Superior temporal gyrus (tissue), 1 donor: Measurements from ENCODE around the gene SPHK2.
"Not testable (repeated sequence)": the region's sequence is repeated elsewhere in the genome, so short reads cannot be mapped to it uniquely, and the experiment has no call there.

Experiments
- DNase-seq: peaks from one replicate; pipeline ENCODE4 v3.0.0-alpha.2; 2016; ENCODE audit errors: extremely low spot score

SPHK2 gene, protein sequence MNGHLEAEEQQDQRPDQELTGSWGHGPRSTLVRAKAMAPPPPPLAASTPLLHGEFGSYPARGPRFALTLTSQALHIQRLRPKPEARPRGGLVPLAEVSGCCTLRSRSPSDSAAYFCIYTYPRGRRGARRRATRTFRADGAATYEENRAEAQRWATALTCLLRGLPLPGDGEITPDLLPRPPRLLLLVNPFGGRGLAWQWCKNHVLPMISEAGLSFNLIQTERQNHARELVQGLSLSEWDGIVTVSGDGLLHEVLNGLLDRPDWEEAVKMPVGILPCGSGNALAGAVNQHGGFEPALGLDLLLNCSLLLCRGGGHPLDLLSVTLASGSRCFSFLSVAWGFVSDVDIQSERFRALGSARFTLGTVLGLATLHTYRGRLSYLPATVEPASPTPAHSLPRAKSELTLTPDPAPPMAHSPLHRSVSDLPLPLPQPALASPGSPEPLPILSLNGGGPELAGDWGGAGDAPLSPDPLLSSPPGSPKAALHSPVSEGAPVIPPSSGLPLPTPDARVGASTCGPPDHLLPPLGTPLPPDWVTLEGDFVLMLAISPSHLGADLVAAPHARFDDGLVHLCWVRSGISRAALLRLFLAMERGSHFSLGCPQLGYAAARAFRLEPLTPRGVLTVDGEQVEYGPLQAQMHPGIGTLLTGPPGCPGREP

DNA sequence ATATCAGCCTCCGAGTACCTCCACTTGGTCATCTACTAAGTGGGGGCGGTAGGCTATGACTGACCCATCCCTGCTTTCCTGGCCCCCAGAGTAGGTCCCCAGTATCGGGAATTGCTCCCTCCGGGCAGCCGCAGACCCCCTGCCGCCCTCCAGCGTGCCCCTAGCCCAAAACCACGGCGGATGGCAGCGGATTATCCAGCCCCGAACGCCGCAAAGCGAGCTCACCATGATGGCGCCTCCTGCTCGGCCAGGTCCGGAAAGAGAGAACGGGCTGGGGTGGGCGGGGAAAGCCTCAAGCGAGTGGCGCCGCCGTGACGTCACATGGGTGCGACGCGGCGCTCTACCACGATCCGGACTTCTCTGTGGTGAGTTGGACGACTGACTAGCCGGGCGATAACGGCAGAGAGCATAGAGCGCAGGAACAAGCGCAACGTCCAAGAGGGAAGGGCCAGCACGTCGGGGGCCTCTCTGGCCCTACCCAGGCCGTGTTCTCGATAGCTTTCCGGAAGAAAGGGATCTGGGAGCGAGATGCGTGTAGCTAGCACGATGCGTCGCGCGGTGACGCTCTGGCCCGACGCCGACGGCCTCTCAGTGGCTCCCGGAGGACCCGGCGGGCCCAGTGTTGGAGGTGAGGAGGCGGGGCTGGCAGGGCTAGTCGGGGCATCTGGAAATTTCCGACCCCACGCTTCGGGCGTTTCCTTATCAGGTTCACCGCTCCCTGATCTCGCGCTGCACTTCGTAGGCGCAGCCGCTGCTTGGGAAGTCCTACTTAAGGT lies at the start of gene SPHK2, which contains the start of gene RPL18:
SPHK2 (plus strand) TSS at position 591 of the 776 bp plus-strand sequence. CDS start 1,009 bp downstream, outside the sequence.
RPL18 (minus strand) TSS at position 263 of the 776 bp plus-strand sequence; CDS start at position 228, 35 bp downstream.
- DNase-seq = peak; percentile 99

DNA sequence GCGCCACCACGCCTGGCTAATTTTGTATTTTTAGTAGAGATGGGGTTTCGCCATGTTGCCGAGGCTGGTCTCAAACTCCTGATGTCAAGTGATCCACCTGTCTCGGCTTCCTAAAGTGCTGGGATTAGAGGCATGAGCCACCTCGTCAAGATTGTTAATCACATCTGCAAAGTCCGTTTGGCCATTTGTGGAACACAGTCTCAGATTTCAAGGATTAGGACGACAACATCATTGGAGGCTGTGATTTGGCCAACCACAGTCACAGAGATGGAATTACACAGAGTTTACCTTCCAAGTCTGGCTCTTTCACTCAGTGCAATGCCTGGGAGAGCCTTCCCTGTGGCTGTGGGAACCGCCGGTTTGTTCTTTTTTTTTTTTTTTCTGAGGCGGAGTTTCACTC lies 49.5 kb upstream of the SPHK2 start:
- DNase-seq = no peak

DNA sequence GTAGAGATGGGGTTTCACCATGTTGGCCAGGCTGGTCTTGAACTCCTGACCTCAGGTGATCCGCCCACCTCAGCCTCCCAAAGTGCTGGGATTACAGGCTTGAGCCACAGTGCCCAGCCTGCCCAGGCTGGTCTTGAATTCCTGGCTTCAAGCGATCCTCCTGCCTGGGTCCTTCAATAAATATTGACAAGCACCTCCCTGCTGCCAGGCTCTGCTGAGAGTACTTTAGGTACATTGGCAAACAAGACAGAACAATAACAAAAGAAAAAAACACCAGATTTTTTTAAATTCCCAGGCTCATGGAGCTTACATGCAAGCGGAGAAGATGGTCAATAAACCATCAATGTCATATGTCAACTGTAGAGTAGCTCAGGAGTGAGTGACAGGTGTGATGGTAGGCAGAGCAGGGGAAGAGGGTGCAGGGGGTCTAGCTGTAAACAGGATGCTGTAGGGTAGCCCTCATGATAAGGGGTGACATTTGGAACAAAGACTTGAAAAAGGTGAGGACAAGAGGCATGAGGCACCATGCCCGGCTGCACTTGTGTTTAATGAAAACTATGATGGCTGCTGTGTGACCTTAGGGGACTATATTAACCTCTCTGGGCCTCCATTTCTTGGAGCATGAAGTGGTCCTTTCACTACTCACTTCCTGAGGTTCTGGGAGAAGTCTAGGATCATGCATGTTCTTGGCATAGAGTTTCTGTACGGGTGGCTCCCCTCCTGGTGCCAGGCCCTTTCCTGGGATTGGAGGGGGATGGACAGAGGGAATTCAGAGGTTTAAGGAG lies 47.7 kb upstream of the SPHK2 start:
- DNase-seq = no peak

DNA sequence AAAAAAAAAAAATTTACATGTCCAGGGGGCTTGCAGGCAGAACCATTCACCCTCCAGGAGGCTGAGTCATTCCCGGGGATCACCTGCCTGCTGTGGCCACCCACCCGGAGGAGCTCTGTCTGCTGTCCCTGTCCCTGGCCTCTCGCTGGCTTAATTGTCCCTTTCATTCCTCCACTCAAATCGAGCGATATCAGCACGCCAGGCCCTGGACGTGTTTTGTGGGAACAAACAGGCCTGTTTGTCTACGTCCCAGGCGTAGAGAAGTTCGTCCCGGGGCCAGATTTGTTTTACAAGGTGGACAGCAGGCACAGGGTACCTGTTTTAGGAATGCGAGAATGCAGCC lies 46.2 kb upstream of the SPHK2 start:
- no peak for DNase-seq

DNA sequence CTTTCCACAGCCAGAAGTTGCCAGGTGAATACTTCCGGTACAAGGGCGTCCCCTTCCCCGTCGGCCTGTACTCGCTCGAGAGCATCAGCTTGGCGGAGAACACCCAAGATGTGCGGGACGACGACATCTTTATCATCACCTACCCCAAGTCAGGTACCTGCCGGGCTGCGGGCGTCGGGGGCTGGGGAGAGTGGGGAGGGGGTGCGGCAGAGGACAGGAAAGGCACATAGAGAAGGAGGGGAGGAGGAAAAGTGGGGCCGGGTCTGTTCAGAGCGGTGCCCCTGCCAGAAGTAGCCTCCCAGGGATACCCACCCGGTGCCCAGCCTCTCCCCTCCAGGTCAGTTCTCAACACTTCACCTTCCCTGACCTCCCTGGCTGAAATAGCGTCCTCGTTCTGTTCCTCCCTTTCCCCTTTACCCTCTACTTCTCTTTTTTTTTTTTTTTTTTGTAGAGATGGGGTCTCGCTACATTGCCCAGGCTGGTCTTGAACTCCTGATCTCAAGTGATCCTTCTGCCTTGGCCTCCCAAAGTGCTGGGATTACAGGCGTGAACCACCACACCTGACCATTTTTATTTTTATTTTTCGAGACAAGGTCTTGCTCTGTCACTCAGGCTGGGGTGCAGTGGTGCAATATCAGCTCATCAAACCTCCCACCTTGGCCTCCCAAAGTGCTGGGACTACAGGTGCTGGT lies 43.2 kb upstream of the SPHK2 start:
- no peak for DNase-seq

DNA sequence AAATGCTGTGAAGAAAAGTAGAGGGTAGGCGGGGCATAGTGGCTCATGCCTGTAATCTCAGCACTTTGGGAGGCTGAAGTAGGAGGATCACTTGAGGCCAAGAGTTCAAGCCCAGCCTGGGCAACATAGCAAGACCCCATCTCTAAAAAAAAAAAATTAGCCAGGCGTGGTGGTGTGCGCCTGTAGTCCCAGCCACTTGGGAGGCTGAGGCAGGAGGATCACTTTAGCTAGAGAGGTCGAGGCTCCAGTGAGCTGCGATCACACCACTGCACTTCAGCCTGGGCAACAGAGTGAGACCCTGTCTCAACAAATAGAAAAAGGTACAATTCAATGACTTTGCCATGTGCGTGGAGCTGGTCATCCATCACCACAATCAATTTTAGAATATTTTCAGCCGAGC lies 41.4 kb upstream of the SPHK2 start:
- DNase-seq = not testable (repeated sequence)

DNA sequence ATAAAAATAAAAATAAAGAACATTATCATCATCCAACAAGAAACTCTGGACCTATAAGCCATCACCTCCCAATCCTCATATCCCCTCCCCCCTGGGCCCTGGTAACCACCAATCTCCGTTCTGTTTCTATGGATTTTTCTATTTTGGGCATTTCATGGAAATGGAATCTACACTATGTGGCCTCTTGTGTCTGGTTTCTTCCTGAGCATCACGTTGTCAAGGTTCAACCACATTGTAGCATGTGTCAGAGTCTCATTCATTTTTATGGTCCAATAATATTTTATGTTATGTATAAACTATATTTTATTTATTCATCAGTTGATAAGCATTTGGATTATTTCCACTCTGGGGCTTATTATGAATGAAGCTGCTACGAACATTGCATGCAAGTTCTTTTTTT lies 40.4 kb upstream of the SPHK2 start:
- DNase-seq = no peak

DNA sequence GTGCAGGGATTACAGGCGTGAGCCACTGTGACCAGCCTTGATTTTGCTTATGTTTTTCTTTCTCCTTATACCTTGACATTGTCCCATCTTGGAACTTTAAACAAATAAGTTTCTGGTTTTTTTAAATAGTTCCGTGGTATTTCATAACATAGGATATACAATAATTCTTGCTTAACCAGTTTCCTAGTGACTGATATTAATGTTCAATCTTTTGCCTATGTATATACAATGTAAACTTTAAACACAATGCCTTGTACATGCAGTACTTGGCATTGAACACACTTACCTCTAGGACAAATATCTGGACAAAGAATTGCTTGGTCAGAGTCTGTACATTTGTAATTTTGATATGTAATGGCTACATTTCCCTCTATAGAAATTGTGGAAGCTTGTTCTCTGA lies 37.1 kb upstream of the SPHK2 start:
- DNase-seq = no peak

DNA sequence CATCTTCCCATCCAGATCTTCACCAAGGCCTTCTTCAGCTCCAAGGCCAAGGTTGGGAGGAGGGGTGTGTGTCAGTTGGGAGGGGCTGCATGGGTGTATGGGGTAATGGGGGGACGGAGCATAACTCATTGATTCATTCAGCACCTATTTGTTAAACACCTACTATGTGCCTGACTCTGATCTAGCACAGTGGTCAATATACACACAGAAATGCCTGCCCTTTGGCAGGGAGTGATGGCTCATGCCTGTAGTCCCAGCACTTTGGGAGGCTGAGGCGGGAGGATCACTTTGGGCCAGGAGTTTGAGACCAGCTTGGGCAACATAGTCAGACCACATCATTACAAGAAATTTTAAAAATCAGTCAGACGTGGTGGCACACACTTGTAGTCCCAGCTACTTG lies 31.9 kb upstream of the SPHK2 start:
- DNase-seq = no peak

DNA sequence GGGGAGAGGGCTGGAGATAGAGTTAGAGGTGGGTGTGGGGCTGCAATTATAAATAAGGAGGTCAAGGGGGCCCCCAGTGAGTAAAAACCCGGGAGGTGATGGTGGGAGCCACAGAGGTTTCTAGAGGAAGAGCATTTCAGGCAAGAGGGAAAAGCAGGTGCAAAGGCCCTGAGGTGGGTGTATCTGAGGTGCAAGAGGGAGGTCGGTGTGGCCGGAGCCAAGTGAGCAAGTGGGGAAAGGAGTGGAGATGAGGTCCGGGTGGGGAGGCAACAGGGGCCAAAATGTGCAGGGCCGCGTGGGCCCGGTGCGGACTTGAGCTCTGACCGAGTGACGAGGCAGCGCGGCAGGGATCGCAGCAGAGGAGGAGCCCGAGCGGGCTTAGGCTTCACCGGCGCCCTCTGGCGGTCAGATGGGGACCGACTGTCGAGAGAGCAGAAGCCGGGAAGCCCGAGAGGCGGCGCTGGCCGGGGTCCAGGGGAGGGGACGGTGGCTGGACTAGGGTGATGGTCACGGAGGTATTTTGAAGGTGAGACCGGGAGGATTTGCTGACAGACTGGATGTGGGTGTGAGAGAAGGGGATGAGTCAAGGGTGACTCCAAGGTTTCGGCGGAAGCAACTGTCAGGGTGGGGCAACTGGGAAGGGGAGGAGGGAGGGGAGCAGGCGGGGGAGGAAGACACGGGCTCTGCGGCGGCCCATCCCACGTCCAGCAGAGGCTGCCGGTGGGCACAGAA lies 30.5 kb upstream of the SPHK2 start:
- peak; percentile 88 for DNase-seq

DNA sequence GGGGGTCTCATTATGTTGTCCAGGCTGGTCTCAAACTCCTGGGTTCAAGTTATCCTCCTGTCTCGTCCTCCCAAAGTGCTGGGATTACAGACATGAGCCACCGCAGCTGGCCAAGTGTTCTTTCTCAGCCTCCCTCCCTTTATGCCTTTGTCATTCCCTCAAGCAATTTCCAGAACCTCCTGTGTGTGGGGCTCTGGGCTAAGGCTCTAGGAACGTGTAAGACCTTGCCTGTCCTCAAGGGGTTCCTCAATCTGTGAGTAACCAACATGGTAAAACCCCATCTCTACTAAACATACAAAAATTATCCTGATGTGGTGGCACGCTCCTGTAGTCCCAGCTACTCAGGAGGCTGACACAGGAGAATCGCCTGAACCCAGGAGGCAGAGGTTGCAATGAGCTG lies 28.3 kb upstream of the SPHK2 start:
- DNase-seq = no peak

DNA sequence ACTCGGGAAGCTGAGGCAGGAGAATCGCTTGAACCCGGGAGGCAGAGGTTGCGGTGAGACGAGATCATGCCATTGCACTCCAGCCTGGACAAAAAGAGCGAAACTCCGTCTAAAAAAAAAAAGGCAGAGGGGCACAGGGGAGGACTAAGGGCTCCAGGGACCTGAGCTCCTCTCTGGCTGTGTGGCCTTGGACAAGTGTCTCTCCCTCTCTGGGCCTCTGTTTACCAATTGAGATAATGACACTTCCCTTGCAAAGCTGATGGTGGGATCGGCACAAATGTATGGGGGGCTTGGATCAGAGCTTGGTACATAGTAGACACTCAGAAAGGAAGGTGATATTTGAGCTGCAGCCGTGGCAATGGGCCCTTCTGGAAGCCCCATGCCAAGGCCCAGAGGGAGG lies 24.1 kb upstream of the SPHK2 start:
- DNase-seq = no peak

DNA sequence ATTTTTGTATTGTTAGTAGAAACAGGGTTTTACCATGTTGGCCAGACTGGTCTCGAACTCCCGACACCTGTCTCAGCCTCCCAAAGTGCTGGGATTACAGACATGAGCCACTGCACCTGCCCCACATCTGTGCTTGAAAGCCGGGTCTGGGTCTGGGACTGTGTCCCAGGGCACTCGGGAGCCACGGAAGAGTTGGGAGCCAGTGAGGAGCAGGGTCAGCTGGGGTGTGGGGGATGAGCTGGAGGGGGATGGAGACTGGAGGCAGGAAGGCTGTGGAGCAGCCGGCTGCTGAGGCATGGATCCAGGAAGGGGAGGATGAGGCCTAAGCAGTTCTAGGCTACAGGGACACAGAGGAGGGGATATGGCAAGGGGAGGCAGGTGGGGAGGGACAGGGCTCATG lies 23.5 kb upstream of the SPHK2 start:
- no peak for DNase-seq

DNA sequence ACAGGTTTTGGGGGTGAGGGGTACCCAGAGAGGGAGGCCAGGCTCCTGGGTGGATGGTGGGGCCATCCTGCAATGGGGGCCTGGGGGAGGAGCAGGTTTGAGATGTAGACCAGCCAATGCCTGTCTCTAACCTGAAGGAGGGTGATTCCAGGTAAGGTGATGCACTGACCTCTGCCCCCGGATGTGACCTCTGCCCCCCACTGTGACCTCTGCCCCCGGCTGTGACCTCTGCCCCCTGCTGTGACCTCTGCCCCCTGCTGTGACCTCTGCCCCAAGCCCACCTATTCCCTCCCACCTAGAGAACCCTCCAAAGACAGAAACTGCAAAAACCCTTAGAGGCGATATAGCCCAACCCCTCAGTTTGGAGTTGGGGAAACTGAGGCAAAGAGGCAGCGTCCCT lies 23.1 kb upstream of the SPHK2 start:
- no peak for DNase-seq

DNA sequence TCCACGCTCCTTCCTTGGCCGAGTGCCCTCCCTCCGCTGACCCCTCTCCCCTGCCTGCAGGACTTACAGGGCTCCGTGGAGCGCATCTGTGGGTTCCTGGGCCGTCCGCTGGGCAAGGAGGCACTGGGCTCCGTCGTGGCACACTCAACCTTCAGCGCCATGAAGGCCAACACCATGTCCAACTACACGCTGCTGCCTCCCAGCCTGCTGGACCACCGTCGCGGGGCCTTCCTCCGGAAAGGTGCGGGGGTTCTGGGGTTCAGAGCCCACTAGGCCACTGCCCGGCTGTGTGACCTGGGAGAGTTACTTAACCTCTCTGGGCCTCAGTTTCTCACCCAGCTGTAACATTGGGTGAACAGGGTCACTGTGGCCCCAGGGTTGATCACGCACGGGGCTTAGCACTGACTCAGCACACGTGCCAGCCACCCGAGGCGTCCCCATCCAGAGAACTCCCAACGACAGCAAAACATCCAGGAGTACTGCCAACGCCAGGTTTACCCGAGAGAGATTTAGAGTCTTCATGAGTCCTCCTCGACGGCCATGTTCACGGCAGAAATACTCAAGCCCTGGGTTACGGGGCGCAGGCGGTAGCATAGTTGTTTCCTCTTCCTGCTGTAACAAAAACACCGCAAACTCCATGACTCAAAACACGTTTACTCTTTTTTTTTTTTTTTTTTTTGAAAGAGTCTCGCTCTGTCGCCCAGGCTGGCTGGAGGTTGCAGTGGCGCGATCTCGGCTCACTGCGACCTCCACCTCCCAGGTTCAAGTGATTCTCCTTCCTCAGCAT lies 22.4 kb upstream of the SPHK2 start:
- DNase-seq = no peak

DNA sequence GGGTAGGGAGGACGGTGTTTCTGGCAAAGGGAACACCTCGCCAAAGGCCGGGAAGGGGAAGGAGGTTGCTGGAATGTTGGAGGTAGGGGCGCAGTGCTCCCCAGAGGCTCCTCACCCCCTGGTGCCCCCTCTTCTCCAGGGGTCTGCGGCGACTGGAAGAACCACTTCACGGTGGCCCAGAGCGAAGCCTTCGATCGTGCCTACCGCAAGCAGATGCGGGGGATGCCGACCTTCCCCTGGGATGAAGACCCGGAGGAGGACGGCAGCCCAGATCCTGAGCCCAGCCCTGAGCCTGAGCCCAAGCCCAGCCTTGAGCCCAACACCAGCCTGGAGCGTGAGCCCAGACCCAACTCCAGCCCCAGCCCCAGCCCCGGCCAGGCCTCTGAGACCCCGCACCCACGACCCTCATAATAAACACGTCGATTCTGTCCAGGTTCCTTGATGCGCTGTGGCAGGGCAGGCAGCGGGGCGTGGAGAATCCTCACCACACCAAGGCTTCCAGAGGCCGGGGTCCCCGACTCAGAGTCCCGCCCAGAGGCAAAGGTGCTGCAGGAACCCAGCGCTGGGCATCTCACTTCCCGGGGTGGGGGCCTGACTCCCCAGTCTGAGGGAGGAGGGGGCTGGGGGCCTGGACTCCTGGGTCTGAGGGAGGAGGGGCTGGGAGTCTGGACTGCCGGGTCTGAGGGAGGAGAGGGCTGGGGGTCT lies 20.2 kb upstream of the SPHK2 start:
- no peak for DNase-seq

DNA sequence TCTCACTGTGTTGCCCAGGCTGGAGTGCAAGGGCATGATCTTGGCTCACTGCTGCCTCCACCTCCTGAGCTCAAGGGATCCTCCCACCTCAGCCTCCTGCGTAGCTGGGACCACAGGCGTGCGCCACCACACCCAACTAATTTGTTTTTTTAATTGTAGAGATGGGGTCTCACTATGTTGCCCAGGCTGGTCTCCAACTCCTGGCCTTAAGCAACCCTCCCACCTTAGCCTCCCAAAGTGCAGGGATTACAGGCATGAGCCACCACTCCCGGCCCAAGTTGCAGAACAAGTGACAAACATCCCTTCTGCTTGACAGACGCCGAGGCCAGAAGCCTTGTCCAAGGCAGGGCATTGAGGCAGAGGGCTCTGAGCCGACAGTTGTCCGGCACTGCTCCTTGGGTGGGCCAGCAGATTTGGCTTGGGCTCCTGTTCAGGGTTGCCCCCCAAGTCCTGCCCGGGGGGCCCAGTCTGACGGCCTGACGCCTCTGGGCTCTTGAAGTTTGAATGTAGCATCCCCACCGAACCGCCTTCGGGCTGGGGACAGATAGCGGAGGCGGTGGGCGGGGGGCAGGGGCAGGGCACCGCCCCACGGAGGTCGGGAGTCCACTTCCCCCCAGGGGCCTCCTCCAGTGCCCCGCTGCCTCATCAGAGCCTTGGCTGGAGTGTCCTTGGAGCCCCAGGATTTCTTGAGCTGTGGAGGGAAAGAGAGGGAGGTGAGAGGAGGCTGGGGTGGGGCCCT lies 18.5 kb upstream of the SPHK2 start:
- no peak for DNase-seq

DNA sequence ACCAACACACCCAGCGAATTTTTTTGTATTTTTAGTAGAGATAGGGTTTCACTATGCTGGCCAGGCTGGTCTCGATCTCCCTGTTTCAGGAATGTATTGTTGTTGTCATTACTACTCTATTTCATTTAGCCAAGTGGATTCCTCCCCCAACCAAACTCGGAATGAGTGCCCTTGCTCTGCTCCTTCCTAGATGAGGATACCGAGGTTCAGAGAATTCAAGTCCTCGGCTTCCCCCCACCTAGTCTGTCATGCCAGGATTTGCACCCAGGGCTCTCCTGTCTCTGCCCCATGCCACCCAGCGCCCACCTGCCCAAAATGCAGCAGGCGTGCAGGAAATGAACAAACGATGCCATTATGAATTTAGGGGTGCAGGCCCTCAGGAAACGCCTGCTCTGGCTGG lies 16.3 kb upstream of the SPHK2 start:
- no peak for DNase-seq
